NB4 (cell line): ENCODE data around the gene BORCS5.

ENCODE experiments used
- DNase-seq: peaks from one replicate; pipeline ENCODE4 v3.0.0; 2010; ENCODE audit warnings: low read depth
- H3K4me3 ChIP-seq: one replicate; pipeline ENCODE4 v1.5.1; 2011; ENCODE audit warnings: mild to moderate bottlenecking, low read depth, low read length, moderate library complexity
- MYC ChIP-seq: IDR thresholded peaks from 2 replicates; pipeline ENCODE4 v1.6.1; 2011; ENCODE audit warnings: low read depth, low read length
- POLR2A ChIP-seq: IDR thresholded peaks from 2 replicates; pipeline ENCODE4 v1.6.1; 2011; ENCODE audit warnings: mild to moderate bottlenecking; ENCODE audit not compliant: insufficient read length; ENCODE audit errors: extremely low read depth
- TF ChIP-seq, protein P1 (sequence below): IDR thresholded peaks from one replicate; pipeline ENCODE4 v1.5.1; 2012; ENCODE audit warnings: low read depth, low read length
- TF ChIP-seq, protein P2 (sequence below): IDR thresholded peaks from 2 replicates; pipeline ENCODE4 v1.6.1; 2011; ENCODE audit warnings: low read depth, low read length

Gene BORCS5

GRCh38 chr12:12507121-12507520 is 150.2 kb downstream of the BORCS5 start:
- no peak for DNase-seq
- no peak overlapping the region for H3K4me3 ChIP-seq
- TF ChIP-seq, protein P1, sequence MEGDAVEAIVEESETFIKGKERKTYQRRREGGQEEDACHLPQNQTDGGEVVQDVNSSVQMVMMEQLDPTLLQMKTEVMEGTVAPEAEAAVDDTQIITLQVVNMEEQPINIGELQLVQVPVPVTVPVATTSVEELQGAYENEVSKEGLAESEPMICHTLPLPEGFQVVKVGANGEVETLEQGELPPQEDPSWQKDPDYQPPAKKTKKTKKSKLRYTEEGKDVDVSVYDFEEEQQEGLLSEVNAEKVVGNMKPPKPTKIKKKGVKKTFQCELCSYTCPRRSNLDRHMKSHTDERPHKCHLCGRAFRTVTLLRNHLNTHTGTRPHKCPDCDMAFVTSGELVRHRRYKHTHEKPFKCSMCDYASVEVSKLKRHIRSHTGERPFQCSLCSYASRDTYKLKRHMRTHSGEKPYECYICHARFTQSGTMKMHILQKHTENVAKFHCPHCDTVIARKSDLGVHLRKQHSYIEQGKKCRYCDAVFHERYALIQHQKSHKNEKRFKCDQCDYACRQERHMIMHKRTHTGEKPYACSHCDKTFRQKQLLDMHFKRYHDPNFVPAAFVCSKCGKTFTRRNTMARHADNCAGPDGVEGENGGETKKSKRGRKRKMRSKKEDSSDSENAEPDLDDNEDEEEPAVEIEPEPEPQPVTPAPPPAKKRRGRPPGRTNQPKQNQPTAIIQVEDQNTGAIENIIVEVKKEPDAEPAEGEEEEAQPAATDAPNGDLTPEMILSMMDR = no peak
- TF ChIP-seq, protein P2, sequence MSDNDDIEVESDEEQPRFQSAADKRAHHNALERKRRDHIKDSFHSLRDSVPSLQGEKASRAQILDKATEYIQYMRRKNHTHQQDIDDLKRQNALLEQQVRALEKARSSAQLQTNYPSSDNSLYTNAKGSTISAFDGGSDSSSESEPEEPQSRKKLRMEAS = no peak

GRCh38 chr12:12508612-12509011 is 151.7 kb downstream of the BORCS5 start:
- no peak for TF ChIP-seq POLR2A
- TF ChIP-seq, protein P2 = no peak
- TF ChIP-seq, protein P1 = no peak
- no peak for TF ChIP-seq MYC
- no peak overlapping the region for H3K4me3 ChIP-seq
- no peak for DNase-seq

- TF ChIP-seq, protein P2 = no peak
- no peak for DNase-seq
- no peak overlapping the region for H3K4me3 ChIP-seq
These were observed 153.3 kb downstream of the BORCS5 start for GRCh38 chr12:12510141-12510540.

DNA sequence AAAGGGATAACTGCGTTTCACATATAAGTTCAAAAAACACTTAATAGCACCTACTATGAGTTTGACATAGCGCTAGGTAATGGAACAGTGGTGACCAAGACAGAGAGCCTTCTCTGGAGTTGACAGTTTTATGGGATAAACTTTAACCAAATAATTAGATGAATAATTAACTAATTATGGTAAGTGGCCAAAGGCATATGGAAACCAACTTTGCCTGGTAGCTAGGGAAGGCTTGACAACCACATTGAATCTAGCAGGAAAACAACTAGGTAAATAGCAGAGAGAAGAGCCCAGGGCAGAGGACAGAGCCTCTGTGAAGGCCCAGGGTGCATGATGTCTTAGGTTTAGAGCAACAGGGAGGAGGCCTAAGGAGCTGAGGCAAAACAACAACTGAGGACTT is 153.7 kb downstream of the BORCS5 start:
- no peak for TF ChIP-seq POLR2A
- TF ChIP-seq, protein P1 = no peak
- no peak for TF ChIP-seq MYC
- TF ChIP-seq, protein P2 = no peak
- DNase-seq = no peak
- no peak overlapping the region for H3K4me3 ChIP-seq

- TF ChIP-seq, protein P2 = no peak
- no peak for TF ChIP-seq MYC
- no peak for TF ChIP-seq POLR2A
- TF ChIP-seq, protein P1 = no peak
- no peak for DNase-seq
- H3K4me3 ChIP-seq = no peak overlapping the region
These were observed 154.3 kb downstream of the BORCS5 start for GRCh38 chr12:12511021-12511783.

- DNase-seq = no peak
- TF ChIP-seq, protein P2 = no peak
- TF ChIP-seq, protein P1 = no peak
- TF ChIP-seq POLR2A = no peak
- no peak for TF ChIP-seq MYC
- no peak overlapping the region for H3K4me3 ChIP-seq
These were observed 155.2 kb downstream of the BORCS5 start for GRCh38 chr12:12511895-12512711.
